HTR-8/SVneo (cell line): ENCODE data around the gene PHPT1.
"Not testable (repeated sequence)": the region's sequence is repeated elsewhere in the genome, so short reads cannot be mapped to it uniquely, and the experiment has no call there.

Source experiments
- DNase-seq: peaks from one replicate; pipeline ENCODE4 v3.0.0; 2011; ENCODE audit warnings: low spot score, mixed read lengths; ENCODE audit not compliant: insufficient read length
- FAIRE-seq: peaks from 2 replicates; lab custom pipeline; 2011; peaks lifted over from hg19 to GRCh38; lab: Jason Lieb, UNC

Gene PHPT1

GRCh38 chr9:136821826-136822544 is 27.2 kb upstream of the PHPT1 start:
- no peak for DNase-seq
- FAIRE-seq = no peak

- no peak for DNase-seq
- no peak for FAIRE-seq
These were observed 25.8 kb upstream of the PHPT1 start for GRCh38 chr9:136823136-136824046.

GRCh38 chr9:136824496-136825225 is 24.5 kb upstream of the PHPT1 start:
- no peak for DNase-seq
- no peak for FAIRE-seq

GRCh38 chr9:136825295-136826187 is 23.7 kb upstream of the PHPT1 start:
- DNase-seq = no peak
- FAIRE-seq = no peak

GRCh38 chr9:136826188-136826541 is 23.0 kb upstream of the PHPT1 start:
- no peak for FAIRE-seq
- DNase-seq = no peak

GRCh38 chr9:136826703-136827582 is 22.3 kb upstream of the PHPT1 start:
- DNase-seq (no peak), FAIRE-seq (no peak)

- FAIRE-seq = no peak
- no peak for DNase-seq
These were observed 21.3 kb upstream of the PHPT1 start for GRCh38 chr9:136827794-136828473.

GRCh38 chr9:136828474-136829140 is 20.6 kb upstream of the PHPT1 start:
- DNase-seq (no peak), FAIRE-seq (no peak)

- DNase-seq = no peak
These were observed 19.8 kb upstream of the PHPT1 start for GRCh38 chr9:136829412-136829811.

GRCh38 chr9:136829981-136830885 is 19.0 kb upstream of the PHPT1 start:
- DNase-seq (no peak), FAIRE-seq (no peak)

More at GRCh38 chr9:136829412-136829811, 19.8 kb upstream of the PHPT1 start:
- no peak for FAIRE-seq

- no peak for DNase-seq
- FAIRE-seq = no peak
These were observed 18.0 kb upstream of the PHPT1 start for GRCh38 chr9:136831002-136831719.

GRCh38 chr9:136831720-136832104 is 17.5 kb upstream of the PHPT1 start:
- DNase-seq (no peak), FAIRE-seq (no peak)

- DNase-seq (no peak), FAIRE-seq (no peak)
These were observed 16.6 kb upstream of the PHPT1 start for GRCh38 chr9:136832581-136832980.

GRCh38 chr9:136833381-136834048 is 15.7 kb upstream of the PHPT1 start:
- DNase-seq, FAIRE-seq: not testable (repeated sequence)

GRCh38 chr9:136835162-136835931 is 13.9 kb upstream of the PHPT1 start:
- FAIRE-seq = no peak
- no peak for DNase-seq
